GM18511 (cell line): Measurements from ENCODE around the gene VMP1.
"Not testable (repeated sequence)": the region's sequence is repeated elsewhere in the genome, so short reads cannot be mapped to it uniquely, and the experiment has no call there.

Experiments used
- ATAC-seq: cut with Tn5 transposase; IDR thresholded peaks from one replicate; pipeline ENCODE4 v1.9.1; 2021; ENCODE audit warnings: mild to moderate bottlenecking, moderate library complexity; ENCODE audit not compliant: unreplicated experiment

VMP1 gene

GRCh38 chr17:59753522-59754467 lies 46.3 kb downstream of the VMP1 start:
- no peak for ATAC-seq

- no peak for ATAC-seq
Observed at GRCh38 chr17:59754552-59754951, 47.1 kb downstream of the VMP1 start.

DNA sequence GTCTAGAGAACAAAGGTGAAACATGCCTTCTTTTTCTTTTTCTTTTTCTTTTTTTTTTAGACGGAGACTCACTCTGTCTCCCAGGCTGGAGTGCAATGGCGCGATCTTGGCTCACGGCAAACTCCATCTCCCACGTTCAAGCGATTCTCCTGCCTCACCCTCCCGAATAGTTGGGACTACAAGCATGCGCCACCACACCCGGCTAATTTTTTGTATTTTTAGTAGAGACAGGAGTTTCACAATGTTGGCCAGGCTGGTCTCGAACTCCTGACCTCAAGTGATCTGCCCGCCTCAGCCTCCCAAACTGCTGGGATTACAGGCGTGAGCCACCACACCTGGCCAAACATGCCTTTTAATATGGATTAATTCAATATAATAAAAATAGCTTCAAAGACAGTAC lies 47.6 kb downstream of the VMP1 start:
- not testable (repeated sequence) for ATAC-seq

- no peak for ATAC-seq
Observed at GRCh38 chr17:59756236-59756818, 48.9 kb downstream of the VMP1 start.

DNA sequence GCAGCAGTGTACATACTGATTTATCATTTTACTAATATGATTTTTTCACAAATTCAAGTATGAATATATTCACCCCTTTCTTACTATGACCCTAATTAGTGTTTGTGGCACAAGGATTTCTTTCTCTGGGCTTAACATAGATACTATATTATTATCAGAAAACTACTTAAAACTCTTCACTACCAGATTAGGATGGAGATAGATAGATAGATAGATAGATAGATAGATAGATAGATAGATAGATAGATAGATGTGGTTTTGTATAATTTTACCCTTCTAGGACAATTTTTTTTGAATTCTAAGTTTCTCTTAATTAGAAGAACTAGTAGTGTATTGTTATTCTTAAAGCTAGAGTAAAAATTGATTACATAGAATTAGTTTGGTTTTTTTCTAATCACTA lies 49.6 kb downstream of the VMP1 start:
- ATAC-seq: no peak

GRCh38 chr17:59757470-59757869 lies 50.0 kb downstream of the VMP1 start:
- ATAC-seq: no peak

DNA sequence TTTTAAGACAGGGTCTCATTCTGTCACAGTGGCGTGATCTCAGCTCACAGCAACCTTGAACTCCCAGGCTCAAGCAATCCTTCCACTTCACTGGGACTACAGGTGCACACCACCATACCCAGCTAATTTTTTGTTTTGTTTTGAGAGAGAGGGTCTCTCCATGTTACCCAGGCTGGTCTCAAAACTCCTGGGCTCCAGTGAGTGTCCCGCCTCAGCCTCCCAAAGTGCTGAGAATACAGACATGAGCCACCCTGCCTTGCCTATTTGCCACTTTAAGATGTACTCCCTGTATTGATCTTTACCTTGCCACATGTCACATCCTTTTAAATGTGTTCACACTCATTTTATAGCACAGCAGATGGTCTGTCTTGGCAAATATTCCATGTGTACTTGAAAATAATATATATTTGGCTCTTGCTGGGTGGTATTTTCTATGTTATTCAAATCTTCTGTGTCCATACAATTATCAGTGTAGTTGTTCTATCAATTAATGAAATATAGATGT lies 50.5 kb downstream of the VMP1 start:
- ATAC-seq: no peak

DNA sequence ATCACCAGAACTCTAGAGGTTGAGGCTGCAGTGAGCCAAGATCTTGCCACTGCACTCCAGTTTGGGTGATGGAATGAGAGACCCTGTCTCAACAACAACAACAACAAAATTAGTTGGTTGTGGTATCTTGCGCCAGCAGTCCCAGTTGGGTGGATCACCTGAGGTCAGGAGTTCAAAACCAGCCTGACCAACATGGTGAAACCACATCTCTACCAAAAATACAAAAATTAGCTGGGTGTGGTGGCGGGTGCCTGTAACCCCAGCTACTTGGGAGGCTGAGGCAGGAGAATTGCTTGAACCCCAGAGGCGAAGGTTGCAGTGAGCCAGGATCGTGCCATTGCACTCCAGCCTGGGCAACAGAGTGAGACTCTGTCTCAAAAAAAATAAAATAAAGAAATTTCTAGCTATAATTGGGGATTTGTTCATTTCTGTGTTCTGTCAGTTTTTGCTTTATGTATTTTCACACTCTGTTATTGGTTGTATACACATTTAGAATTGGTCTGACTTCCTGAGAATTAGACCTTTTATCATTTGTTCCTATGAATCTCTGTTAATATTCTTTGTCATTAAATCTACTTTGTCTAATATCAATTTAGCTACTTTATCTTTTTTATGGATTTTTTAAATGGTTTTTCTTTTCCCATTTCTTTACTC lies 51.7 kb downstream of the VMP1 start:
- ATAC-seq: not testable (repeated sequence)

DNA sequence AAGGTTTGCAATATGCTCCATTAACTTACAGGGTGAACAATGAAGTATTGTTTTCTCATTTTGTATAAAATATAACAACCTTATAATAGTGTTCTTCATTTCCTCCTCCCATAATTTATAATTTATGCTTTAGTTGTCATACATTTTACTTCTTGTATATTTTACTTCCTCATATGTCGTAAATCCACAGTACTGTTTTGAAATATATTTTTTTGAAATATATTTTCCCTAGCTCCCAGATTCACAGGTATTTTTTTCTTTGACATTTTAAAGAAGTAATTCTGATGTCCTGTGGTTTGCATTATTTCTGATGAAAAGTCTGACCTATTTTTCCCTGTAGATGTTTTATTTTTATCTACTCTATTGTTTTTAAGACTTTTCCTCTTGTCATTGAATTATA lies 52.7 kb downstream of the VMP1 start:
- ATAC-seq: no peak

DNA sequence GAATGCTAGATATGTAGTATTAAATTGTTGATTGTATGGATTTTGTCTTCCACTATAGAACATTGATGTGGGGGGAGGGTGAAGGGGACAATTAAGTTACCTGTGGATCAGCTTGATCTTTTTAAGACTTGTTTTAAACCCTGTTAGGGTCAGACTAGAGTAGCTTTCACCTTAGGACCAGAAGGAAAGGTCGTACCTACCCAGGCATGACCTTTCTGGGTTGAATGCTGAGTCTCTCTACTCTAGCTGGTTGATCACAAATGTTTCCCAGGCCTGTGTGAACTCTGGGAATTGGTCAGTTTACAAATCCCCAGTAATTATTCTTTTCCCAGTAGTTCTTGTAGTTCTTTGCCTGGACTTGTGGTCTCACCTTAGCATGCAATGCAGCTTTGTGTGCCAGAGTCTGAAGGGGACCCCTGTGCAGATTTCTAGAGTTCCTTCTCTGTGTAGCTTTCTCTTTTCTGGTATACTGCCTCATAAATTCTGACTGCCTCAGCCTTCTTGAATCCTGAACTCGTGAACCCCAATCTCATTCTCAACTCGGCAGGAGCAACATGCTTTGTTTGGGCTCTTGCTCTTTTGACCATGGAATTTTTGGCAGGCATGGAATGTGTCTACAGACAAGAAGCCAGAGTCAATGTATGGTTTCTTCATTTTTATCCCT lies 54.1 kb downstream of the VMP1 start:
- ATAC-seq: no peak

DNA sequence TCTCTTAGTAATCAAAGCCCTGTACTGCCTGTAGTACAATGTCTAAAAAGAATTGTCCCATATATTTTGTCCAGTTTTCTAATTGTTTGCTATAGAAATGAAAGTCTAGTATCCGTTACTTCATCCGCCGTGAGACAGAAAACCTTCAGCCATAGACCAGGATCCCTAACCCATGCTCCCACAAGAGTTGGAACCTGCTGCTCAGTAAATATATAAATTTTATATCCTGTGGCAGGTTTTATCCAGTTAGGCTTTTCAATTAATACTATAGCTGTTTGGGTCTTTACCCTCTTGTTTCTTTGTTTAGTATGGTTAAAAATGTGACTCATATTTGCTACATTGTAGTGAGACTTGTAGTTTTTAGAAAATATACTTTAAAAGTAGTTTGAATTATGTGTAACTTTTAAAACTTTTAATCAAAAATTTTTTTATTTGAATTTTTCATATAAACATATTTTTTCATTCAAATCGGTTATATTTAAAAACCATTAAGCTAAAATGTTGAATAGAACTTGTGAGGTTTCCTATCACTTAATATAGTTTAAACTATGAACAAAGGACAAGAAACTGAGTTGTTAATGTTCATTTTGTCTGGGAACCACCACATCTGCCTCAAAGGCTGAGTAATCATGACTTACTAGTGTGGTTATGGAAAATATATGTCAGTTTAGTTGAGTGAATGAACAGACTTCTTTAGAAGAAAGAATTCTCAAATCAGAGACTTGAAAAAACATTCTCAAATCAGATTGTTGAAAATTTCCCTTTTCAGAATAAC lies 54.8 kb downstream of the VMP1 start:
- ATAC-seq: no peak

- ATAC-seq: no peak
Observed at GRCh38 chr17:59762824-59763374, 55.4 kb downstream of the VMP1 start.

- no peak for ATAC-seq
Observed at GRCh38 chr17:59763861-59764260, 56.4 kb downstream of the VMP1 start.

- ATAC-seq: no peak
Observed at GRCh38 chr17:59764292-59764741, 56.9 kb downstream of the VMP1 start.

- no peak for ATAC-seq
Observed at GRCh38 chr17:59765038-59765437, 57.6 kb downstream of the VMP1 start.

- no peak for ATAC-seq
Observed at GRCh38 chr17:59766491-59766890, 59.0 kb downstream of the VMP1 start.

DNA sequence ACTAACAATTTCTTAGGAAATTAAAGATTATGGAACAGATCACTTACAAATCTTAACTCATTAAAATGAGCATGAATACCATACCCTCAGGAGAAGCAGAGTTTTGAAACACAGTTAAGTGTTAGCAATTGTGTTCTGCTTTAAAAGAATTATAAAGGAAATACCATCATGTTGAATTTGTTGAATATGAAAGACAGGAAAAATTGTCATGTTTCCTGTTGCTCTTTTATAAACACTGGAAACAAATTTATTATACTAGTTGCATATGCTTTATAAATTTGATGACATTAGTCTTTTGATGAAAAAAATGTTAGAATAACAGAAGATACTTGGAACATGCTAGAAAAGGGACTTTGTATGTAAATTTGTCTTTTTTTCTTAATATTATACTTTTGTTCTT lies 59.7 kb downstream of the VMP1 start:
- ATAC-seq: no peak

DNA sequence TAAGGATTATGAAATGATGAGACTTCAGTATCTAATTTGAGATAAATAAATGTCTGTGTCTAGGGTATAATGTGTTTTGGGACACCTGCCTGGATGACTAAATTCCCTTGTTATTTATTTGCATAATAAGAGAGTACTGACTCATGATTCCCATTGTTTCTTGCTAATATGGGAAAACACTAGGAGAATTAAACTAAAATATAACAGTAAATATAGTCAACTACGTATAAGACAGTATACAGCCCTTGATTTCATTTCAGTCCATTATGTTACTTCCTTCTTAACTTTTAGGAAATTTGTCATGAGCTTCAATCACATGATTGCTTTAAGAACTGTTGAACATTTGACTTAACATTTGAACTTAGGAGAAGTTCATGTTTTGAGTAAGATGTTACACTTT lies 62.4 kb downstream of the VMP1 start:
- no peak for ATAC-seq

DNA sequence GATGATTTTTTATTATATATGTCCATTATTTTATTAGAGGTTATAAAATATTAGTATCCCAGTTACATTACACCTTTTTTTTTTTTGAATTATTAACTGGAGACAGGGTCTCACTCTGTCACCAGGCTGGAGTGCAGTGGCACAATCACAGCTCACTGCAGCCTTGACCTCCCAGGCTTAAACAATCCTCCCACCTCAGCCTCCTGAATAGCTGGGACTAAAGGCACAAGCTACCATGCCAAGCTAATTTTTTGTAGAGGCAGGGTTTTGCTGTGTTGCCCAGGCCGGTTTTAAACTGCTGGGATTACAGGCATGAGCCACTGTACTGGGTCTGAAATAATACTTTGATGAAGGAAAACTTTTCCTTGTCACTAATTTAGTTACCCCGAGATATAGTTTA lies 63.6 kb downstream of the VMP1 start:
- ATAC-seq: no peak

DNA sequence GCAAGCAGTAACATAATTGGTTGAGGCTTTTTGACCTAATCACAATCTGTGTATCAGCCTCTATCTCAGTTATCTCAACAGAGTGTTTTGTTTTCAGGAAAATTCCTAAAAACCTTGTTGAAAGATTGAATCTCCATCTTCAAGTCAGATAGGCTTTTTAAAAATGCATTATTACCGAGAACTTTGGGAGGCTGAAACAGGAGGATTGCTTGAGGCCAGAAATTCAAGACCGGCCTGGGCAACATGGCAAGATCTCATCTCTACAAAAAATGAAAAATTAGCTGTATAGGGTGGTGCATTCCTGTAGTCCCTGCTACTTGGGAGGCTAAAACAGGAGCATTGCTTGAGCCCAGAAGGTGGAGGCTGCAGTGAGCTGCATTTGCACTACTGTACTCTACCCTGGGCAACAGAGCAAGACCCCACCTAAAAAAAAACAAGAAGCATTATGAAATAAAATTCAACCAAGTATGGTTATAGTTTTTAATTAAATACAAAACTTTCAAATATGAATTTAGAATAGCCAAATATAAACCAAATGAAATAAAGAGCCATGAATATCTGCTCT lies 68.4 kb downstream of the VMP1 start:
- ATAC-seq: no peak
